Endodermal cell (in vitro differentiated cells): Measurements from ENCODE around the gene GPX3. TPM values are rescaled to one million over a fixed set of nuclear protein-coding genes. Genes with fewer than 3 reads are reported as not detected.
A peak's percentile ranks its signal among the peaks of the same experiment; 100 is the strongest.

Source experiments
- DNase-seq: peaks from one replicate; pipeline ENCODE4 v3.0.0-alpha.2; 2017
- H3K27ac ChIP-seq: 2 replicates; pipeline ENCODE4 v1.5.1; 2013; ENCODE audit warnings: mild to moderate bottlenecking, low read depth, low read length, moderate library complexity
- H3K27me3 ChIP-seq: 2 replicates; pipeline ENCODE4 v1.6.1; 2013; ENCODE audit warnings: mild to moderate bottlenecking, low read length, moderate library complexity; ENCODE audit not compliant: insufficient read depth, control insufficient read depth, poor library complexity, severe bottlenecking
- H3K36me3 ChIP-seq: 2 replicates; pipeline ENCODE4 v1.7.0; 2013; ENCODE audit warnings: mild to moderate bottlenecking, low read length, moderate library complexity; ENCODE audit not compliant: control insufficient read depth, insufficient read depth
- H3K4me1 ChIP-seq: one replicate; pipeline ENCODE4 v1.7.0; 2013; ENCODE audit warnings: low read length; ENCODE audit not compliant: control insufficient read depth, insufficient read depth
- H3K4me3 ChIP-seq: 2 replicates; pipeline ENCODE4 v1.5.1; 2013; ENCODE audit warnings: mild to moderate bottlenecking, low read length, moderate library complexity
- H3K9ac ChIP-seq: 2 replicates; pipeline ENCODE4 v1.6.1; 2013; ENCODE audit warnings: mild to moderate bottlenecking, low read length, moderate library complexity; ENCODE audit not compliant: poor library complexity, severe bottlenecking; ENCODE audit errors: extremely low read depth
- H3K9me3 ChIP-seq: 2 replicates; pipeline ENCODE4 v1.6.1; 2013; ENCODE audit warnings: mild to moderate bottlenecking, low read length, moderate library complexity; ENCODE audit not compliant: control insufficient read depth
- H3K27ac Mint-ChIP-seq: 2 replicates; pipeline ENCODE4 v1.8.0; 2020; ENCODE audit warnings: mixed read lengths
- H3K27me3 Mint-ChIP-seq: 2 replicates; pipeline ENCODE4 v1.8.0; 2021; ENCODE audit warnings: mild to moderate bottlenecking, mixed read lengths; ENCODE audit not compliant: insufficient read depth
- H3K36me3 Mint-ChIP-seq: 2 replicates; pipeline ENCODE4 v1.8.0; 2020; ENCODE audit warnings: low read depth, mixed read lengths
- H3K4me1 Mint-ChIP-seq: 2 replicates; pipeline ENCODE4 v1.8.0; 2020; ENCODE audit warnings: mixed read lengths
- H3K4me3 Mint-ChIP-seq: 2 replicates; pipeline ENCODE4 v1.8.0; 2020; ENCODE audit warnings: mild to moderate bottlenecking, moderate library complexity, mixed read lengths
- H3K9me3 Mint-ChIP-seq: 2 replicates; pipeline ENCODE4 v1.8.0; 2020; ENCODE audit warnings: mild to moderate bottlenecking, mixed read lengths
- WGBS, 2 experiments: methylation state at CpG; one replicate each; pipeline versions ENCODE4 v1.1.5 to v1.1.7; 2013; ENCODE audit warnings: missing lambda C conversion rate in 2 of 2, mixed read lengths in 1 of 2; ENCODE audit not compliant: insufficient coverage in 1 of 2, insufficient read length in 1 of 2; 5-methylcytosine and 5-hydroxymethylcytosine counted together
- total RNA-seq, 2 donors: library from RNA; stranded (reverse); fragmentation: NEBNext Ultra II Directional in 1 of 2; extraction: Animal tissue kit (Norgen Biotek cat#: 25700) in 1 of 2; gene quantifications; 2 replicates in 1 of 2; 3 replicates in 1 of 2; pipeline ENCODE4 v1.2.1, GENCODE V29; 2021
- TF ChIP-seq, protein P1 (sequence below): fragments of 200-600 bp; sonication (generic); conservative IDR thresholded peaks from 2 replicates; pipeline ENCODE4 v1.5.0; 2021; ENCODE audit warnings: antibody characterized with exemption, mild to moderate bottlenecking

Gene GPX3
- total RNA-seq, 2 donors from 2014 or later = 44.9 to 47.1 TPM

DNA sequence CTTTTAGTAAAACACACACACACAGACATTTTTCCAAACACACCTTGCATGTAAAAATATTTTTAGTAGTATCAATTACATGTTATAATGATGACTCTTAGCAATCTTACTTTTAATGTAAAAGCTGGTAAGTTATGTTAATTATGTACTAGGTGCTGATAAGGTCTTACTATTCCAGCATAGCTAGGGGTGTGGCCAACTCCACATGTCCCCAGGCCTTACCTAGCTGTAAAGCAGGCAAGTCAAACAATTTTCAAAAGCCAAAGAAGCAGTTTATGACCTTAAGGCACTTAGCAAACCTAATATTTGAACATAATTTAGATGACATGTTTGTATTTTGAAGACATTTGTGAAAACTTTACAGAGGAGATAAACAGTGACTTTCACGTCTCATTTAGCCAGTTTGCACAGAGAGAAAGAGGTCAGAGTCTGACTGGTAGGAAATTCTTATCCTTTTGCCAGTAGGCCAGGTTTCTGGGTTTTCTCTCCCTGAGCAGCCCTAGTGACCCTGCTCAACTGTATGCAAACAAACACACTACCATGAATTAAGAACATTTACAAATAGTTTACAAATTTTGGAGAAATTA lies 26.5 kb upstream of the GPX3 start:
- H3K27ac Mint-ChIP-seq = no peak overlapping the region
- 94 to 100% methylated on average over 1 of the region's 1 CpG for WGBS, 2 experiments
- TF ChIP-seq, protein P1, sequence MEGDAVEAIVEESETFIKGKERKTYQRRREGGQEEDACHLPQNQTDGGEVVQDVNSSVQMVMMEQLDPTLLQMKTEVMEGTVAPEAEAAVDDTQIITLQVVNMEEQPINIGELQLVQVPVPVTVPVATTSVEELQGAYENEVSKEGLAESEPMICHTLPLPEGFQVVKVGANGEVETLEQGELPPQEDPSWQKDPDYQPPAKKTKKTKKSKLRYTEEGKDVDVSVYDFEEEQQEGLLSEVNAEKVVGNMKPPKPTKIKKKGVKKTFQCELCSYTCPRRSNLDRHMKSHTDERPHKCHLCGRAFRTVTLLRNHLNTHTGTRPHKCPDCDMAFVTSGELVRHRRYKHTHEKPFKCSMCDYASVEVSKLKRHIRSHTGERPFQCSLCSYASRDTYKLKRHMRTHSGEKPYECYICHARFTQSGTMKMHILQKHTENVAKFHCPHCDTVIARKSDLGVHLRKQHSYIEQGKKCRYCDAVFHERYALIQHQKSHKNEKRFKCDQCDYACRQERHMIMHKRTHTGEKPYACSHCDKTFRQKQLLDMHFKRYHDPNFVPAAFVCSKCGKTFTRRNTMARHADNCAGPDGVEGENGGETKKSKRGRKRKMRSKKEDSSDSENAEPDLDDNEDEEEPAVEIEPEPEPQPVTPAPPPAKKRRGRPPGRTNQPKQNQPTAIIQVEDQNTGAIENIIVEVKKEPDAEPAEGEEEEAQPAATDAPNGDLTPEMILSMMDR = no peak
- H3K36me3 Mint-ChIP-seq = no peaks in the 10 kb centered on the region
- Histone ChIP-seq H3K9ac (no peak overlapping the region), H3K4me3 (no peak overlapping the region), H3K9me3 (peaks cover 51% of the 10 kb centered on the region), H3K27me3 (no peaks in the 10 kb centered on the region), H3K36me3 (no peaks in the 10 kb centered on the region), H3K4me1 (no peaks in the 10 kb centered on the region), H3K27ac (no peak overlapping the region)
- H3K4me3 Mint-ChIP-seq = no peak overlapping the region
- no peaks in the 10 kb centered on the region for H3K4me1 Mint-ChIP-seq
- DNase-seq = no peak
- peaks cover 36% of the 10 kb centered on the region for H3K9me3 Mint-ChIP-seq
- peaks cover 11% of the 10 kb centered on the region for H3K27me3 Mint-ChIP-seq

DNA sequence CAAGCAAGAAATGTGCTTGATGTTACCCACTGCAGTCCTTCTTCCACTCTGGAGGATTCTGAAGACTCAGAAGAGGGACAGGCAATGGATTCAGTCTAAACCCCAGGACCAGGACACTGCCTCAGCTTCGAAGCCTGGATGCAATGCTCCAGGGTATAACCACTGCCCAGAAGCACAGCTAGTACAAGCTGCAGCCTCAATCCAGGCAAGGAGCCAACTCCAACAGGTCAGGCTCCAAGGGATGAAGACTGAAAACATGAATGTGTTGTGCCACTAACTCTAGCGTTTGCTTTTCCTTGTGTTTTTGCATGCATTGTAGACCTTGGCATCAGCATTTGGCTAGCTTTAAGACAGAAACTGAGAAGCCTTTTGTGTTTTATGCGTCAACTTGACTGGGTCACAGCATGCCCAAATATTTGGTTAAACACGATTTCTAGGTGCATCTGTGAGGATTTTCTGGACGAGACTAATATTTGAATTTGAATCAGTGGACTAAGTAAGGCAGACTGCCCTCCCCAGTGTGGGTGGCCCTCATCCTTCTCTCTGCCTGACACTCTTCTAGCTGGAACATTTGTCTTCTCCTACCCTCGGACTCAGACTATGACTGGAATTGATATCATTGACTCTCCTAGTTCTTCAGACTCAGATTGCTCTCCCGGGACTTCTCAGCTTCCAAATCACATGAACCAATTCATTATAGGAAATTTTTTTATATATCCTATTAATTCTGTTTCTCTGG lies 20.5 kb upstream of the GPX3 start:
- Mint-ChIP-seq H3K4me3 (no peak overlapping the region), H3K27me3 (no peaks in the 10 kb centered on the region), H3K27ac (no peak overlapping the region), H3K36me3 (no peaks in the 10 kb centered on the region), H3K9me3 (peaks cover 4% of the 10 kb centered on the region), H3K4me1 (peaks cover 14% of the 10 kb centered on the region)
- TF ChIP-seq, protein P1 = no peak
- H3K4me3 ChIP-seq = no peak overlapping the region
- peaks cover 4% of the 10 kb centered on the region for H3K4me1 ChIP-seq
- H3K9me3 ChIP-seq = peaks cover 10% of the 10 kb centered on the region
- H3K27me3 ChIP-seq = no peaks in the 10 kb centered on the region
- H3K9ac ChIP-seq = no peak overlapping the region
- no peaks in the 10 kb centered on the region for H3K36me3 ChIP-seq
- WGBS, 2 experiments = 78 to 83% methylated on average over 6 to 7 of the region's 7 CpGs
- H3K27ac ChIP-seq = no peak overlapping the region
- DNase-seq = no peak

DNA sequence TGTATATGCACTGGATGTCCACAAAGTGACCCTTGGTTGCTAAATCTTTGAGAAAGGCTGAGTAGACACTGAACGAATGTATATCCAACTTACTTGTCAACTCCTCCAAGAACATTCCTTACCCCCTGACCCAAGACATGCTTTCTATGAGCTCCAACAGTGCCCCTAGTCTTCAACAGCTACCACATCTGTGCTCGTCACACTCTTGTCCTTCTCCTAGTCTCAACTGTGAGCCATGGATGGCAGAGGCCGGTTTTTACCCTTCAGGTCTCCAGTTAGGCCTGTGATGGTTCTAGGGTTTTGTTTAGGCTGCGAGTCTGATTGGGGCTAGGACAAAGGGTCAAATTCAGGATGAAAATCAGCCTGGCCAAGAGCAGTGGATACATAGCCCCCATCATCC lies 19.0 kb upstream of the GPX3 start:
- Histone ChIP-seq H3K4me1 (peaks cover 4% of the 10 kb centered on the region), H3K36me3 (no peaks in the 10 kb centered on the region), H3K9ac (no peak overlapping the region), H3K9me3 (no peaks in the 10 kb centered on the region), H3K27ac (no peak overlapping the region), H3K27me3 (no peaks in the 10 kb centered on the region), H3K4me3 (no peak overlapping the region)
- Mint-ChIP-seq H3K4me1 (peaks cover 22% of the 10 kb centered on the region), H3K36me3 (no peaks in the 10 kb centered on the region), H3K27ac (no peak overlapping the region), H3K9me3 (no peaks in the 10 kb centered on the region), H3K27me3 (no peaks in the 10 kb centered on the region), H3K4me3 (no peak overlapping the region)
- WGBS, 2 experiments = 92 to 100% methylated on average over 1 to 4 of the region's 4 CpGs
- TF ChIP-seq, protein P1 = no peak
- DNase-seq = peak; percentile 29
